ENCODE measurements around the gene CD48.

GRCh38 chr1:160671603-160672517 lies 39.8 kb downstream of the CD48 start:
- TF ChIP-seq CTCF (IDR thresholded peaks at IDR 0.05), result no peak
- TF ChIP-seq EZH2 (IDR thresholded peaks at IDR 0.05; ENCODE audit: borderline replicate concordance, insufficient read depth, low read depth, low read length, poor library complexity, severe bottlenecking), result no peak
